HG02938 (cell line): ENCODE data around the gene UACA.
"Not testable (repeated sequence)": the region's sequence is repeated elsewhere in the genome, so short reads cannot be mapped to it uniquely, and the experiment has no call there.

Experiments used
- ATAC-seq: cut with Tn5 transposase; IDR thresholded peaks from one replicate; pipeline ENCODE4 v1.9.1; 2021; ENCODE audit warnings: mild to moderate bottlenecking, moderate library complexity; ENCODE audit not compliant: unreplicated experiment

The UACA gene

GRCh38 chr15:70753101-70753829 is 10.1 kb downstream of the UACA start:
- ATAC-seq: no peak

GRCh38 chr15:70752193-70752635 is 11.1 kb downstream of the UACA start:
- no peak for ATAC-seq

GRCh38 chr15:70750203-70750869 is 13.0 kb downstream of the UACA start:
- ATAC-seq: no peak

- no peak for ATAC-seq
Measured at GRCh38 chr15:70748281-70748747, 15.0 kb downstream of the UACA start.

- ATAC-seq: not testable (repeated sequence)
Measured at GRCh38 chr15:70746598-70746997, 16.8 kb downstream of the UACA start.

- ATAC-seq: no peak
Measured at GRCh38 chr15:70742928-70743327, 20.4 kb downstream of the UACA start.

GRCh38 chr15:70741677-70742293 is 21.6 kb downstream of the UACA start:
- ATAC-seq: no peak

- ATAC-seq: no peak
Measured at GRCh38 chr15:70741107-70741531, 22.2 kb downstream of the UACA start.

- not testable (repeated sequence) for ATAC-seq
Measured at GRCh38 chr15:70735040-70735439, 28.3 kb downstream of the UACA start.

GRCh38 chr15:70729164-70729563 is 34.2 kb downstream of the UACA start:
- ATAC-seq: no peak

GRCh38 chr15:70726753-70727152 is 36.6 kb downstream of the UACA start:
- ATAC-seq: no peak

GRCh38 chr15:70723927-70724326 is 39.4 kb downstream of the UACA start:
- ATAC-seq: no peak

- no peak for ATAC-seq
Measured at GRCh38 chr15:70723122-70723422, 40.3 kb downstream of the UACA start.

- no peak for ATAC-seq
Measured at GRCh38 chr15:70722266-70723121, 40.9 kb downstream of the UACA start.

- no peak for ATAC-seq
Measured at GRCh38 chr15:70720228-70721016, 42.9 kb downstream of the UACA start.

GRCh38 chr15:70717237-70717793 is 46.0 kb downstream of the UACA start:
- ATAC-seq: no peak

GRCh38 chr15:70715840-70716485 is 47.4 kb downstream of the UACA start:
- ATAC-seq: no peak

- no peak for ATAC-seq
Measured at GRCh38 chr15:70714565-70714964, 48.8 kb downstream of the UACA start.

- ATAC-seq: no peak
Measured at GRCh38 chr15:70714015-70714414, 49.3 kb downstream of the UACA start.
